ENCODE data around the gene SPRED2.
A peak's percentile ranks its signal among the peaks of the same experiment; 100 is the strongest.

SPRED2 gene

DNA sequence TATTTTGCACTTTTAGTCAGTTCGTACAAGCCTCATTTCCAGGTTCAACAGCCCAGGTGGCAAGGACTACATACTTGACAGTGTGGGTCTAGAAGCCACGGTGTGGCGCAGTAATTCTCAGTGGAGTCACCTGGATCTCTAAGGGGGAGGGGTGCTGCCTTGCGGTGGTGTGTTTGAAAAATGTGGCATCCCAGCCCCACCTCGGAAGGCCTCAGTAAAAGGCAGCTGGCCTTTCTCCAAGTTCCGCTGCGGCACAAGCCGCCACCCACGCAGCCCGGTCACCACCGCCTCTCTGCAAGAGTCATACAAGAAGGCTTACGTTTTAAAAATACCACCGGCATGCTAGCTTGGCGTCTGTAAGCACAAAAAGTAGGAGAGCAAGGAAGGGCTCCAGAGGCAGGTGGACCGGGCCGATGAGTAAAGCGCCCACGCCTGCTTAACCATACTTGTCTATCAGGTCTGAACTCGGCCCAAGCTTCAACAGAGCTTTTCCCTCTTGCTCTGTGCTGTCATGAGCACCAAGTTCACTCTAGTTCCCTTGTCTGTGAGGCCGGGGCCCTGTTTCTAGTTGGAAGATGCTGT, 49.5 kb downstream of the SPRED2 start:
- peak; percentile 81 for DNase-seq

GRCh38 chr2:65382323-65382722, 50.1 kb downstream of the SPRED2 start:
- no peak for DNase-seq

GRCh38 chr2:65381607-65382051, 50.8 kb downstream of the SPRED2 start:
- DNase-seq = no peak

GRCh38 chr2:65380255-65380654, 52.1 kb downstream of the SPRED2 start:
- no peak for DNase-seq

GRCh38 chr2:65379721-65380171, 52.7 kb downstream of the SPRED2 start:
- DNase-seq = no peak

DNA sequence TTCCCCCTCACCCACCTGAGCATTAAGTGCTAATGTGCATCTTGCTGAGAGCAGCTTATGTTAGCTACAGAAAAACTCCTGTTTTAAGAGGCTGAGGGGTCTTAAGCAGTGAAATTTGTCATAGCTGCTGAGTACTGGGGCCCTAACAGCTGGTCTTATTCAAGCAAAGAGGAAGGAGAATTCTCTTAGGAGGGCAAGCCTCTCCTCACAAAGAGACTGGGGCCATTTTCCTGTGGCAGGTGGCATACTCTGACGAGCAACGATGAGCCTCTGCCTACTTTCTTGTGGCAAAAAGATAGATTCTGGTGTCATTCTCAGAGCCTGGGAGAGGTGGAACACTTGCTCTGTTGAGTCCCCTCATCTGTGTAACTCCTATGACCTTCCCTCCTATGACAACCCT, 53.2 kb downstream of the SPRED2 start:
- no peak for DNase-seq

DNA sequence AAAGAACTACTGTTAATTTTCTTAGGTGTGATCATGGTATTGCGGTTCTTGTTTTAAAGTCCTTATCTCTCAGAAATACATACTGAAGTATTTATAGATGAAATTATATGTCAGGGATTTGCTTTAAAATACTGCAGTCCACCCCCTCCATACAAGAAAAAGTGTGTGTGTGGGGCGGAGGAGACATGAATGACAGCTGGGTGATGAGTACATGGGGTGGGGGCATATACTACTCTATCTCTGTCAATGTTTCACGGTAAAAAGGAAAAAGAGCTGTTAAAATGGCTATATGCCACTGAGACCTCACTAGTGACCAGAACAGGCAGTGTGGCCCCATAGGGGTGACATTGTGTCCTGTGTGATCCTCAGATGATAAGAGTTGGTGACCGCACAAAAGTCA, 54.1 kb downstream of the SPRED2 start:
- no peak for DNase-seq

DNA sequence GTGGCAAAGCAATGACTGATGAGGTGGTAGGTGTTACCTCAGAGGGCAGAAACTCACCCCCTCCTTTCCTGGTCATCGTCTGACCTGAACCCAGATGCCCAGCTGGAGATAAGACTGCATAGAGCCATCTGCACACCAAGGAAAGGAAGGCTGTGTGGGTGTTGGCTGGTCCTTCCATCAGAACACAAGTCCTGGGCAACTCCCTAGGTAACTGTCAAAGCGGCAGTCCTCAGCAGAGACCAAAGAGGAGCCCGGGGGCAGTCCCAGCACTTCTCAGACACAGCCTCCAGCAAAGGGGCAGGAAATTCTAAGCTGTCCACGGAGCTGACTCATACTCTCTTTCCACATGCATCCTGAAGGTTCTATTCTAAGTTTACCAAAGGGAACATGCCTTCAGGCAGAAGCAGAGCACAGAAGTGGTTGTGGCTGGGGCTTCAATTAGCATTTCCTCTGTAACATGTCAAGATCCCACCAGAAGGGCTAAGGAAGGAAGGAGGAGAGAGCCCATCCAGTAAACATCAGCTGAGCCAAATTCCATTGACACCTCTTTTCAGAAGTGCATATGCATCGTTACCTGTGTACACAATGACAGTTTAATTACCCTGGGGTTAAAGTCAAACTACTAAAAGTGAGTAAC, 54.7 kb downstream of the SPRED2 start:
- DNase-seq = no peak

DNA sequence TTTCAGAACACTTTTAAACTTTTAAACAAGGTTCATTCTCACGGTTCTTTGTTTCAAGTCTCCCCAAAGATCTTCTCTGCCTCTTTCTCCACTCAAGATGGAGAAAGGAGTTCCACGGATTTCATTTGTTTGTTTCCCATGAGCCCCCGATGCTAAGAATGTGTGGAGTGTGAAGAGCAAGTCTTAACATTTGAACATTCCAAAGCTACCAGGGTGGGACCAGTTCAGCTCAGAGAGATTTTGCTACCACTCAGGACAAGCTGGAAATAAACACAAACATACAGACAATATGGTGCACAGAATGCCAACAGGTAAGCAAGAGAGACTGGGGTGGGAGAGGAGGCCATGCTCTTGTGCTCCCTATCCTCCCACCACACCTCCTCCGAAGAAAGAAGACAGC, 56.7 kb downstream of the SPRED2 start:
- DNase-seq = no peak

DNA sequence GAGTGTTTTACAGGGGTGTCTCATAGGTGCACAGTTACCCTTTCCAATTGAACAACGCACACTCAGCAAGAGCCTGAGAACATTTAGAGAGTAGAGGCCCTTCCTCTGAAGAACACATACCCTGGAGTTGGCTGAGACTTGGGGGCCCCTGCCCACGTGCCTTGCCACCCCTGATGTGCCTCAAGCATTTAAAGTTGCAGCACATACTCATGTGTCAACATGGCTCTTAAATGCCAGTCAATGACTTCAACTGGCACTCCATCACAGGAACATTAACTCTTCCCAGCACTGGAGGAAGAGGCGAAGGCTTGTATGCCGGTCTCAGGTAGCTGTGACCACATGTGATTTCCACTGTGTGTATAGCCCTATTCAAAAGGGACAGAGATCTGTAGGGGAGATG, 57.4 kb downstream of the SPRED2 start:
- no peak for DNase-seq

- DNase-seq = no peak
These were observed 57.8 kb downstream of the SPRED2 start for GRCh38 chr2:65374575-65374974.

- DNase-seq = no peak
These were observed 59.0 kb downstream of the SPRED2 start for GRCh38 chr2:65373365-65373918.

DNA sequence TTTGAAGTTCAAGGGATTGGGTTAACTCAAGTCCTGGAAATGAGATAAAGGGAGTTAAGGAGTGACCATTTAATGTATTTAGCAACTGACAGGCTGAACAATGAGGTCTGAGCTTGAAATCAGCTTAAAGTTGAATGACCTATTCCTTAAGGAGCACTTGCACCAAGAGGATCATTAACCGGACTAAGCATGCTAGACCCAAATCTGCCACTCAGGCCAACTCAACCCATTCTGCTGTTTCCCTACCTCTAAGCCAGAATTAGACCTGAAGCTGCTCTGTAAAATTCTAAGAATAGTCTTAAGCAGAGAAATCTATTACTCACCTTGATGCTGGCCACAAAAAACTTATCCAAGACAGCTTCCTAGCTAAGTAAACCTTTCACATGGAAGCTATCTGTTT, 59.8 kb downstream of the SPRED2 start:
- no peak for DNase-seq

- DNase-seq = no peak
These were observed 61.3 kb downstream of the SPRED2 start for GRCh38 chr2:65371074-65371434.

DNA sequence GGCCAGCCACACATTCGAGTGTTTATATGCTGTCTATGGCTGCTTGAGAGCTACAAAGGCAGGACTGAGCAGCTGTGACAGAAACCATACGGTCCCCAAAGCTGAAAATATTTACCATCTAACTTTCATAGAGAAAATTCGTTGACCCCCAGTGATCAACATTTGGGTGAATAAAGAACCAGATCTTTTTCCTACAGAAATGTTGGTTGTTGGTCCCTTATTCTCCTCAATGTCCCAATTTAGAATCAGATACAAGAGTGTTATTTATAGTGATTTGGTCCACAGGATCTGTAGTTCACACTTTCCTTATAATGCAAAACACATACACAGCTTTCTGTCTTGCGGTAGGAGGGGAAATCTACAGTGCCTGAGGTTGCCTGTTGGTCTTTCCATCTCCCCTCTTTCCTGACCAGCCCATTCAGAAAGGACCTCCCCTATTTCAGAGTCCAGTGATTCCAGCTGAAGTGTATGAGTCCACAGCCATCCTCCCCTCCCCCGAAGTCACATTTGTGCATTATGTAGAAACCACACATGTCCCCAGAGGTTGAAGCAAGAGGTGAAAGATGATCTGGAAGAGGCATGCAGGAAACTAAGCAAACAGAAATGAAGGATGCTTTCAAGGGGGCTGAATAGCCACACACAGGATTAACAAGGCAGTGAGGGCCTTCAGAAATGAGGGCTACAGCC, 61.9 kb downstream of the SPRED2 start:
- no peak for DNase-seq

DNA sequence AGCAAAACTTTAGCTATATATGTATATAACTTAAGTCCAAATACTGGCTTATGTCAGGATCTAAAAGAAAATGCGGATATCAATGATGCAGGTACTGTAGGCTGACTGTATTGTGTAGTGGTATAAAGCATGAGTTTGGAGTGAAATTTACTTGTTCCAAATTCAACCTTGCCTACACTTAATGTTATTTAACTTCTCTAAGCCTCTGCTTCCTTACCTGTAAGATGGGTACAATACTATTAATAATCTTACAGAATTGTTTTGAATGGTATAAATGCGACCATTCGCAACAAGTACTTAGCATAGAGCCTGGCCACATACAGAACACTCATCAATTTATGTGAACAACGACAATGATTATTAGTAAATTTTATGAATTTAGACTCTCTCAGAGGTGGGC, 62.4 kb downstream of the SPRED2 start:
- DNase-seq = no peak

DNA sequence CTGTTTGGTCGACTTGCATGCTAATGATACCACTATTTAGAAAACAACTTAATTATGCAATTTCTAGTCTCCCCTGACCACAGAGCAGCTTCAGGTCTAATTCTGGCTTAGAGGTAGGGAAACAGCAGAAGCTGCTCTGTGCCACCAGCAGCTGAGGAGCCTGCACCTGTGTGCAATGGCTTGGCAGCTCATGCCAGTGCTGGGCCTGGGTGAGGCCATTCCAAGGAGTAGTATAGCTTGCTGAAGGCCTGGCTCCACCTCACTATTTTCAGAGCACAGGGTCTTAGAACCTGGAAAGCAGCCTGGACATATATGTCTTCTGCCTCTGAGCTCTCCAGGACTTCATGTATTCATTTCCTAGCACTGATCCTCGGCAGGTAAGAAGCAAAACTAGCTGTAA, 62.8 kb downstream of the SPRED2 start:
- no peak for DNase-seq

DNA sequence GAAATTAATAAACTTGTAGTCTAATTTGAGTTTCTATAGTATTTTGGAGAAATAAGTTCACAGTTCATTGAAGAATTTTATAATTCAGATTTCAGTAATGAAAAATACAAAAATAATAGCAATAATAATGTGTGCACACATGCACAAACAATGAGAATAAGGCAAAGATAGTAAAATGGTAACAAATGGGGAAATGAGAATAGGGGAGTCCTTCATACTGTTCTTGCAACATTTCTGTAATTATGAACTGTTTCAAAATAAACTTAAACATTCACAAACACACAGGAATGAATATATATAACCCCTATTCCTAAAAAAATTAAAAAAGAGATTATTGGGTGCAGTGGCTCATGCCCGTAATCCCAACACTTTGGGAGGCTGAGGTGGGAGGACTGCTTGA, 63.9 kb downstream of the SPRED2 start:
- DNase-seq = no peak

GRCh38 chr2:65367524-65367923, 64.9 kb downstream of the SPRED2 start:
- DNase-seq = no peak

GRCh38 chr2:65366595-65367125, 65.7 kb downstream of the SPRED2 start:
- DNase-seq = no peak

DNA sequence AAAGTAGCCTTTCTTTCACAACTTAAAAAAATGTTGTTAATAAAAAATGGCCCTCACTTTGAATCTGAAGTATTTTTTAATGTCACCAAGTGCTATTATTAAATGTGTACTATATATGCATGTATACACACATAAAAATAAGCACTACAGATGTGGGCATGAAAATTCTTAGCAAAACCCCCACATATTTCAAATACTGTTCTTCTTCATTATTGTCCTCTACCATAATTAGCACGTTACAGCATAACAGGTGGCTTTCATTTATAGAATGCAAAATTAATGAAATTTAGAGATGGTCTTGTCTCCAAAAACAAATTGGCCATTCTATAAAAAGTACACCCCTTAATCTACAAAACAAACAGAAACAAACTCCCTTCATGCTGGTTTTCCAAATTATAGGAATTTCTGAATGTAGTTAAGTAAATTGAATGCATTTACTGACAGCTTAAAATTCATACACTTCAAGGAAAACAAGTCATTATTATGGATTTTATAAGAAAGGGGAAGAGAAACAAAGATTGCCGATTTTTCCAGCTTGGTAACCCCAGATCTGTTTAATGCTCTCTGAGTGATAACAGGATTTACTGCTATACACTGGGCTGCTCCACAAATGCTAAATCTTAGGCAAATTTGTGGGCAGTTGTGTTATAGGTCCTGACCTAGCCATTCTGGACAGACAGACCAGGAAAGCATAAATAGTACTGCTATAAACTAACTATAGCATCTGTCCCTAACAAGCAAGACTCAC, 67.2 kb downstream of the SPRED2 start:
- DNase-seq = no peak

DNA sequence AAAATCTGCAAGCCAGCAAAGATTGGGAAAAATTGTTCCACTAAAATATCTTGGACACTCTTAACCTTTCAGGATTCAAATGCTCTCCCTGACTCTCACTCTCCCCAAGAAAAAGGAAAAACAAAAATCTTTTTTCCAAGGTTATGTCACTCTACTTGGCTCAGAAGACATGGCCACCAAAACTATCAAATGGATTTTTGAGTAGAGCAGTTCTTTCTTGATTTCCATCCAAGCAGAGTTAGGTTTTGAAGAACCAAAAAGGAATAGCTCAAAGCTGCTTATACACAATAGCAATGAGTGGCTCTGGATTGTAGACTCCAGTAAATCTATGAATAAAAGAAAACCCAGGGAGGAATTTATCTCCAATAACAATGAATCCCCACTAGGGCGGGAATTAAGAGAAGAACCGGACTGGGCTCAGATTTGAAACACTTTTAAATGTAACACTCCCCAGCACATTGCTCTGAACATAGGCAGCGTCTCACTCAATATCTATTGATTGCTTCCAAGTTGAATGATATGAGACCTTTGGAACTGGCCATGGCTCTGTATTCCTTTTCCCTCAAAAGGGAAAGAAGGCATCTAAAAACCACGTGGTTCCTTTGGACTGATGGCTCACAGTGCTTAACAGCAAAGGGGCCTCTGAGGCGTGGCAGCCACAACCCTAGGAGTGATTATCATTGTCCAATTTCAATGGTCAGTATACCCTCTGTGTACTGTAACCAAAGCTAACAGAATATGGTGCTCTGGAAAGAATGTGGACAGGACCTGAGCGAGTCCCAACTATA, 68.3 kb downstream of the SPRED2 start:
- DNase-seq = no peak
